ENCODE results near the gene NME3. TPM values are rescaled to one million over a fixed set of nuclear protein-coding genes. Genes with fewer than 3 reads are reported as not detected.

The NME3 gene
- total and polyA plus RNA-seq, 10 of the 15 experiments (the other 5 are each of a cell fraction or from before 2014, with no cell fraction given) = 0.61 to 55.5 (median 26.5) TPM

DNA sequence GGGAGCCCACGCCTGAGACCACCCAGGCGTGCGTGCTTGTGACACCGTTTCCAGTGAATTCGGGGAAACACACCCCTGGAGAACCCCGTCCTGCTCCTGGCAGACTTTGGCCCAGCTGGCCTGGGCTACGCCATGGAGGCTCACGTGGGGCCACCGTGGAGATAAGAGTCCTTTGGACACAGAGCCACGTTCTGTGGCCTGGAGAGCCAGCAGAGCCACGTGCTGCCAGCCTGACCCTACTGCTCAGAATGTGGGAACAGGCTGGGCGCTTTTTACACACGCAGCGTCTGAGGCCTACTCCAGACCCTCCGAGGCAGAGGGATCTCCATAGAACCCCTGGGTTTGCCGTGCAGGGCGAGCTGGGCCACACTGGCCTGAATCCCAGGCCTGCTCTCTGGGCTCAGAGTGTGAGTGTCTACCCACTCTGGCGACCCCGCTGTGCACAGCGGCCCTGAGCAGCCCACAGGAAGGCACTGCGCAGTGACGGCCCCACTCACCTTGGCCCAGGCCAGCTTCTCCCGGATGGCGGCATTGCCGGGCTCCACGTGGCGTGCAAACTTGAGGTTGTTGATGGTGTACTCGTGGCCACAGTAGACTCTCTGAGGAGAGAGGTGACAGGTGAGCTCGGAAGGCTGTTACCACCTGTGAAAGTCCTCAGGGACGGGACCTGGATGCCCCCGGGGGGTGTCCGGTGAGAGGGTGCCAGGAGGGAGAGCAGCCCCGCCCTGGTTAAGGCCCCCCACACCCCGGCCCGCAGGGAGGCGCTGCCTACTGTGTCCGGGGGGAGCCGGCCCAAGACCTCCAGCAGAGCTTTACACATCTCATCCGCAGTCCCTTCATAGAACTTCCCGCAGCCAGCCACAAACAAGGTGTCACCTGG, 45.3 kb upstream of the NME3 start:
- no peak for ATAC-seq
- in situ Hi-C loops (cut with MboI) = no loop called here
- intact Hi-C loops (cut with micrococcal nuclease; ENCODE audit: unreplicated experiment) = no loop called here
- Histone ChIP-seq H3K27me3 (replicated peaks in 1 of 2; ENCODE audit: control insufficient read depth in 2 of 2, insufficient read depth in 2 of 2, low read length in 1 of 2) (no peaks in the 10 kb centered on the region), H2AFZ (ENCODE audit: control insufficient read depth, low read depth, low read length) (no peak overlapping the region), H3K9me3 (replicated peaks; ENCODE audit: control insufficient read depth, insufficient read depth, low read length) (no peaks in the 10 kb centered on the region), H3K9ac (ENCODE audit: control insufficient read depth, insufficient read depth, low read length) (no peak overlapping the region), H3K4me1 (ENCODE audit: control insufficient read depth, insufficient read depth, low read length) (no peaks in the 10 kb centered on the region), H3K36me3 (ENCODE audit: control insufficient read depth in 2 of 2, insufficient read depth in 2 of 2, low read length in 1 of 2) (no peaks in the 10 kb centered on the region; a peak in 2 of 4 replicates), H3K4me3 (no peak overlapping the region), H3K79me2 (ENCODE audit: control insufficient read depth, insufficient read depth, low read length) (no peaks in the 10 kb centered on the region), H3K27ac (ENCODE audit: control insufficient read depth, insufficient read depth) (no peak overlapping the region), H4K20me1 (ENCODE audit: control insufficient read depth, insufficient read depth) (no peaks in the 10 kb centered on the region), H3K4me2 (ENCODE audit: control insufficient read depth, insufficient read depth) (no peak overlapping the region)
- SMC1A ChIA-PET (ENCODE audit: uncharacterized antibody, unreplicated experiment) = no interaction called here
- no peak for FAIRE-seq
- no peak for TF ChIP-seq RCOR1 (conservative IDR thresholded peaks at IDR 0.05; ENCODE audit: low read depth, low read length)
- no peak for TF ChIP-seq MXI1 (IDR thresholded peaks at IDR 0.05; ENCODE audit: low read depth, low read length)
- TF ChIP-seq STAT1 (conservative IDR thresholded peaks at IDR 0.05) = no peak
- TF ChIP-seq ZBED1 (IDR thresholded peaks at IDR 0.05; ENCODE audit: borderline replicate concordance) = no peak
- TF ChIP-seq KLF5 (IDR thresholded peaks at IDR 0.05; ENCODE audit: partially characterized antibody) = no peak
- no peak for TF ChIP-seq SREBF2 (IDR thresholded peaks at IDR 0.05; ENCODE audit: low read length)
- TF ChIP-seq PKNOX1 (IDR thresholded peaks at IDR 0.05) = no peak
- no peak for TF ChIP-seq FOS (IDR thresholded peaks at IDR 0.05; ENCODE audit: borderline replicate concordance, extremely low read depth, insufficient read length)
- TF ChIP-seq CBFB (IDR thresholded peaks at IDR 0.05; ENCODE audit: low read depth) = no peak
- no peak for TF ChIP-seq RAD21 (IDR thresholded peaks at IDR 0.05; ENCODE audit: insufficient read depth, low read depth, low read length)
- TF ChIP-seq SKIL (IDR thresholded peaks at IDR 0.05; ENCODE audit: low read depth, poor library complexity, severe bottlenecking) = no peak
- RAD21 ChIA-PET (ENCODE audit: unreplicated experiment) = no interaction called here
- CTCF ChIA-PET = no interaction called here
- no peak for DNase-seq (ENCODE audit: low read depth, low spot score)
- POLR2A ChIA-PET = interaction anchor here (0.5 kb wide), 1 partner anchor 21 kb away, joined by 10 read pairs; no protein-coding TSS in a partner anchor
- no TSS peak for BruUV-seq (replicated peaks)
- WGBS (ENCODE audit: insufficient coverage, insufficient replicate concordance, low lambda C conversion rate, missing lambda C conversion rate) = 94% methylated on average over 38 of the region's 40 CpGs

All from GM12878 (cell line).